GM12892 (cell line): Measurements from ENCODE around the gene EFEMP2.

Experiments used
- POLR2A ChIP-seq: IDR thresholded peaks from 2 replicates; pipeline ENCODE4 v1.6.1; 2011; ENCODE audit warnings: low read depth, low read length, control low read depth
- POLR2AphosphoS5 ChIP-seq: IDR thresholded peaks from 2 replicates; pipeline ENCODE4 v1.6.1; 2011; ENCODE audit warnings: low read depth, low read length, control low read depth
- TAF1 ChIP-seq: IDR thresholded peaks from 2 replicates; pipeline ENCODE4 v1.6.1; 2011; ENCODE audit warnings: low read depth, mild to moderate bottlenecking, control low read depth, low read length, borderline replicate concordance

GRCh38 chr11:65900125-65900898 lies 27.7 kb upstream of the EFEMP2 start, which contains the start of gene FOSL1:
- peak; percentile 33; the same call in 1 of the 2 replicates for TF ChIP-seq POLR2A
- TF ChIP-seq TAF1: no peak
- no peak for TF ChIP-seq POLR2AphosphoS5
